HK-2 (cell line): ENCODE measurements around the gene ERO1A.

Source experiments
- DNase-seq: peaks from one replicate; pipeline ENCODE4 v3.0.0-alpha.2; 2018; ENCODE audit not compliant: unreplicated experiment

Gene ERO1A

DNA sequence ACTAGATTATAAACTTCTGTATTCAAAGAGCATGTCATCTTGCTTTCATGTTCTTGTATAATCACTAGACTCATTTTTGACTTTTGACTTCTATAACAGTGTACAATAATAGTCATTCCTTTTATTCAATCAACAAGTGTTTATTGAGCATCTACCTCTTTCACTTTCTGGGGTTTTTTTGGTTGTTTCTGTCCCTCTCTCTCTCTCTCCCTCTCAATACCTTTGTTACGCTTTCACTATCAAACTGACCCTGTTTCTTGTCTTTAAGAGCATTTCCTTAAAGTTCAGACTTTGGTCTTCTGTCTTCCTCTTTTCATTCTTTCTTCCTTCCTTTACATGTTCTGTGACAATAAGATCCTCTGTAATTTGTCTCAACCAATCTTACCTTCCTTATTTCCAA, 93.2 kb downstream of the ERO1A start:
- no peak for DNase-seq

DNA sequence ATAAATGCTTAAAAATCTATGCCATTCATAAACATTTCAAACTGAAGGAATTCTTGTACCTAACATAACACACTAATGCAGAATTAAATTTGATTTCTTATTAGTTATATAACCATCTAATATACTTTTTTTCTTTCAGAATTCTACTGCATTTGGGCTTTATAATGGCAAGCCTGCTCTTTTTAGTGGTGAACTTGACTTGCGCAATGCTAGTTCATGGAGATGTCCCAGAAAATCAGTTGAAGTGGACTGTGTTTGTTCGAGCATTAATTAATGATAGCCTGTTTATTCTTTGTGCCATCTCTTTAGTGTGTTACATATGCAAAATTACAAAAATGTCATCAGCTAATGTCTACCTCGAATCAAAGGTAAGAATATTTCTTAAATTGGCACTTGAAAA, 95.4 kb downstream of the ERO1A start:
- no peak for DNase-seq

DNA sequence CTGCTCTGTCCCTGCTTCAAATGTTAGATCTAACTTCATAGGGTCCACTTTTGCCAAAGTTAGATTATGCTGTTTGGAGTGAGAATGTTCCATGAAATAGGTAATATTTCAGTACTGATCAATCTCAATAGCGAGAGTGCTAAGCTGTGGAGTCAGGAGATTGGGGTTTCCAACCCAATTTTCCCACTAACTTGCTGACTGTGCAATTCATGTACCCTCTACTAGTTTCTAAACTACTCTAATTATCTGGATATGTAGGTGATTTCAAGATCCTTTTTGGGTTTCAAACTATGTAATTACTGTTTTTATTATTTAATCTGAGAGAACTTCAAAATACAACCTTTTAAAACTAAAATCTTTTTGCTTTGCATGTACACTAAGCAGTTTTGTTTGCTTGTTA, 96.8 kb downstream of the ERO1A start:
- DNase-seq = no peak

DNA sequence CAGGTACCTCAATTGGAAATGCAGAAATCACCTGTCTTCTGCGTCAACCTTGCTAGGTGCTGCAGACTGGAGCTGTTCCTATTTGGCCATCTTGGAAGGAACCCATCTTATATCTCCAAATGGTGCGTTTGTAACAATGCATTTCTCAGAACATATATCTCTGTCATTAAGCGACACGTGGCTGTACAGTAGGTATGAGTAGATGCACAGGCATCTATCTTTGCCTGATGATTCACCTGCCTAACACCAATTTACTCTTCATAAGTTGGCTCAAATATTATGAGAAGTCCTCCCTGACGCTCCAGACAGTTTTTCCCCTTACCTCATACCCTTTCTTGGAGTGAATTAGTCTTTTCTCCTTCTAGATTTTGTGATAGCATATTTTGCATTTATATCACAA, 98.5 kb downstream of the ERO1A start:
- DNase-seq = no peak

DNA sequence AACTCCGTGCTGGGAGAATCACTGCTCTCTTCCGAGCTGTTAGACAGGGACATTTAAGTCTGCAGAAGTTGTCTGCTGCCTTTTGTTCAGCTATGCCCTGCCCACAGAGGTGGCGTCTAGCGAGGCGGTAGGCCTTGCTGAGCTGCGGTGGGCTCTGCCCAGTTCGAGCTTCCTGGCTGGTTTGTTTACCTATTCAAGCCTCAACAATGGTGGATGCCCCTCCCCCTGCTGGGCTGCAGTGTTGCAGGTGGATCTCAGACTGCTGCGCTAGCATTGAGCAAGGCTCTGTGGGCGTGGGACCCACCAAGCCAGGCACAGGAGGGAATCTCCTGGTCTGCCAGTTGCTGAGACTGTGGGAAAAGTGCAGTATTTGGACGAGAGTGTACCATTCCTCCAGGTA, 99.0 kb downstream of the ERO1A start:
- no peak for DNase-seq

DNA sequence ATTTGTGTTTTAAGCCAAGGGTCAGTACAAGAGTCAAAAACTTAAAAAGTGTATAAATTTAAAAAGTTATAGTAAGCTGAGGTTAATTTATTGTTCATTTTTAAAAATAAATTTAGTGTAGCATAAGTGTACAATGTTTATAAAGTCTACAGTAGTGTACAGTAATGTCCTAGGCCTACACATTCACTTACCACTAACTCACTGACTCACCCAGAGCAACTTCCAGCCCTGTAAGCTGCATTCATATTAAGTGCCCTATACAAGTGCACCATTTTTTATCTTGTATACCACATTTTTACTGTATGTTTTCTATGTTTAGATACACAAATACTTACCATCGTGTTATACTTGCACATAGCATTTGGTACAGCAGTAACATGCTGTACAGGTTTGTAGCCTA, 105.0 kb downstream of the ERO1A start:
- no peak for DNase-seq
